Raji (cell line): ENCODE measurements around the gene LYPD3.

ENCODE experiments used
- POLR2A ChIP-seq: IDR thresholded peaks from 2 replicates; pipeline ENCODE4 v1.6.1; 2011; ENCODE audit warnings: low read depth, low read length, control low read depth; ENCODE audit not compliant: insufficient read depth

Gene LYPD3

DNA sequence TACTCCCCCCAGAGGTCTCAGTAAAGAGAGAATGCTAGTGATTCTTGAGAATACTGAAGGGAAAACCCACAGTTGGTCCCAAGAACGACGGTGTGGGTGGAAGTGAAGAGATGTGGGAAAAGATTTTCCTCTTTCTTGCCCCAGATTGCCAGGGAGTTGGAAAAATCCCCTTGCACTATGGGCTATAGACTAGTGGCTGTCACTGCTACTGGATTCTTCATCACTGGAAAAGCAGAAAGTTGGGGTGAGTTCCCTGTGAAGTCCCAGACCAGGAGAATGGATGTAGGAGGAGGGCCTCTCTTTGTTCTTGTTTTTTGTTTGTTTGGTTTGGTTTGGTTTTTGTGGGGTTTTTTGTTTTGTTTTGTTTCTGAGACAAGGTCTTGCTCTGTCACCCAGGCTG, 11.4 kb downstream of the LYPD3 start:
- TF ChIP-seq POLR2A = no peak

DNA sequence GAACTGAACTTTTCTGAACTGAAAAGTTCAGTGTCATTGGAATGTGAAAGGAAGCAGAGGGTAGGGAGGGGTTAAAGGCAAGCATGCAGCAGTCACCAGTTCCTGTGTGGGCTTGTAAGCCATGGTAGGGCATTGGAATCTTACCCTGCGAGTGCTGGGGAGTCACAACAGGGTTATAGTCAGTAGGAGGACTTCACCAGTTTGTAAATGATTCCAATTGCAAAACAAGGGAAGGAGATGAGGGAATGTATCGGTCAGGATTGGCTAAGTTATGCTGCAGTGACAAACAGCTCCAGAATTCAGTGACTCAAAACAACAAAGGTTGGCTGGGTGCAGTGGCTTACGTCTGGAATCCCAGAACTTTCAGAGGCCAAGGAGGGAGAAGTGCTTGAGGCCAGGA, 12.8 kb downstream of the LYPD3 start:
- TF ChIP-seq POLR2A = no peak

DNA sequence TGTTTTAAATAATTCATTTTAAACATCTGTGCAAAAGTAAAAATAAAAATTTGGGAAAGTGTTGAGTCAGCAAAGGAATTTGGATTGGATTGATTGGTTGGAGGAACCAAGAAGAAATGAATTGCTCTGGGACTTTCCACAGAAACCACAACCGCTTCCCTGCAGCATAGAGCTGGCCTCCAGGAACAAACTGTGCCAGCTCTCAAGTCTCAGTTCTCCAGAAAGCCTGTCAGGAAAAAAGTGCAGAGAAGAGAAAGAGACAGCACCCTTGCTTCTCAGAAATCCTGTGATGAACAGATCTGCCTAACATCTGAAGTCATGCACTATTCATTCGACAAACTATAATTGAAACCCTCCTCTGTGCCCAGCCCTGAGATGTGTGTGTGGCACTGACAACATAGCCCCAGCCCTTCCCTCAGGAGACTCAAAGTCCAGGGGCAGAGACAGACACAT, 14.8 kb downstream of the LYPD3 start:
- no peak for TF ChIP-seq POLR2A

DNA sequence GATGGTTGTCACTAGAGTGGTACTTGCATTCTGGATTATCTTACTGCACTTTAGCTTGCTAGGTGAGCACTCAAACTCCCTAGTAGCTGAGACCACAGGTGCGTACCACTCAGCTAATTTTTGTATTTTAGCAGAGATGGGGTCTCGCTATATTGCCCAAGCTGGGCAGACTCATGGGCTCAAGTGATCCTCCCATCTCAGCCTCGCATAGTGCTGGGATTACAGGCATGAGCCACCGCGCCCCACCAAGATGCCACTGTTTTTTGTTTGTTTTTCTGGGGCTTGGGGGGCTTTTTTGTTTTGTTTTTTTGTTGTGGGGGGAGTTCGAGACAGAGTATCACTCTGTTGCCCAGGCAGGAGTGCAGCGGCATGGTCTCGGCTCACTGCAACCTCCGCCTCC, 17.8 kb downstream of the LYPD3 start:
- no peak for TF ChIP-seq POLR2A

DNA sequence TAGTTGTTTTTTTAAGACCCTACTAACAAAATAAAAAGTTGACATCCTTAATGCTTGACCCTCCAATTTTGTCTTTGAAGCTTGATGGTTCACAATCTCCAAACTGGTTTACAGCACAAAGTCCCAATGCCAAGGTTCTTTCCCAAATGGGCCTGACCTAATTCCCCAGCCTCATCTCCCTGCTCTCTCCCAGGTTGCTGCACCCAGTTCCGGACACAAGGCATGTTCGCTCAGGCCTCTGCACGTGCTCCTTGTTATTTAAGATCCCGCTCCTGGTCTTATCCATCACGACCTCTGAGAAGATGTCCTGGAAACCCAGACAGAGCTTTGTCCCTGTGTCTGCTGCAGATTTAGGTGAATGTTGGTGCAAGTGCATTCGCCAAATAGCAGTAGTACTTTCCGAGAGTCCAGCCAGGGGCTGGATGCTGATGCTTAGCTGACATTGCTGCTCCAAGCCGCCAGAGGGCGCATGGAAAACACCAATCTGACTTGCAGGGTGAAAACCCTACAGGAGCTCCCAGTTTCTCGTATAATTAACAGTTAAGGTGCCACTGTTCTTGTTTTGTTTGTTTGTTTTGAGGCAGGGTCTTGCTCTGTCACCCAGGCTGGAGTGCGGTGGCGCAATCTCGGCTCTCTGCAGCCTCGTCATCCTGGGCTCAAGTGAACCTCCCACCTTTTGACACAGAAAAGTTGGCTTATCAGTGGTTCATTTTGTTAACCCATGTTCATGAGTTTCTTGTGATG, 18.5 kb downstream of the LYPD3 start:
- TF ChIP-seq POLR2A = no peak

DNA sequence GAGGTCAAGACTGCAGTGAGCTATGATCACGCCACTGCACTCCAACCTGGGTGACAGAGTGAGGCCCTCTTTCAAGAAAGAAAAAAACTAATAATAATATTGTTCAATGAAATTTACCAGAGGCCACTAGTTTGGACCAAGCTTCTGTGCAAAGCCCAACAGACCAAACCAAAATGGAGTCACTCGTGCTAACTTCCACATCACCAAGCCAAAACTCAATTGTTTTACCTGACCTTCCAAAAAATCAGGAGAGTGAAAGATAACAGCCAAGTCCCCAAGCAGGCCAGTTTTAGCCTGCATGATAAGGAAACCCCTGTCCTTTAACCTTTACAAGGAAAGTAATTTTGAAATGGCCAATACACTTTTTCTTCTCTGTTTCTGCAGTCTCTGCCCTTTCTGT, 20.0 kb downstream of the LYPD3 start:
- TF ChIP-seq POLR2A = no peak

DNA sequence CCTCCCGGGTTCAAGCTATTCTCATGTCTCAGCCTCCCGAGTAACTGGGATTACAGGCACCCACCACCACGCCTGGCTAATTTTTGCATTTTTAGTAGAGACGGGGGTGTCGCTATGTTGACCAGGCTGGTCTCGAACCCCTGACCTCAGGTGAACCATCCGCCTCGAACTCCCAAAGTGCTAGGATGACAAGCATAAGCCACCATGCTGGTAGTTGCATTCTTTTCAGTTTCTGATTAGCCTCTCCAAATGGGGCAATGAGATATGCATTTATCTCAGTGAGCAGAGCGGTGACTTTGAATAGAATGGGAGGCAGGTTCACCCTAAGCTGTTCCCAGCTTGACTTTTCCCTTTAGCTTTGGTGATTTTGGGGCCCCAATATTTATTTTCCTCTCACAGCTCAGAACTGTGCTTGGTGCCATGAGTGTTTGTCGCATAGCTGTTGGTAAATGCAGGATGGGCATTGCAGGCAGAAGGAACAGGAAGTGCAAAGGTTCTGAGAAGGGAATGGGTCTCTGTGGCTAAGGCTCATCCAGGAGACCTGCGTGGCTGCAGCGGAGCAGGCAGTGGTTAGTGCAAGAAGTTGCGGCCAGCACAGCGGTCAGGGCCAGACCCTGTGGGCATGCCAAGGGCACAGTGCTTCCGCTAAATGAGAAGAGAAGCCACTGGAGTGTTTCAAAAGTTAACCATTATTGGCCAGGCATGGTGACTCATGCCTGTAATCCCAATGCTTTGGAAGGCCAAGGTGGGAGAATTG, 20.7 kb downstream of the LYPD3 start:
- no peak for TF ChIP-seq POLR2A

DNA sequence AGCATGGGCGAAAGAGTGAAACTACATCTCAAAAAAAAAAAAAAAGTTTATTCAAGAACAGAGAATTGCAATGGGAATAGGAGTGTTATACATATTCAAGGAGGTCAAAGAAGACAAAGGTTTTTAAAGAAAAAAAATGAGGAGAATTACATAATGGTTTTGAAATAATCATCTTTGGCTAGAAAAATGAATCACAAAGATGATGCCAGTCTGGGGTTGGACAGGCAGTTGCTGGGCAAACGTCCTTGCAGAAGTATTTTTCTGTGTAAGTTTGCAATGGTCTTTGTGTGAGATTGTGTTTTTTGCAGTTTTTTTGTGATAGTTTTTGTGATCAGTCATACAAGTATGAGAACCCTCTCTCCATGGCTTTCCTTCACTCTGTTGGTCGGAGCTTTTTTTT, 23.7 kb downstream of the LYPD3 start:
- TF ChIP-seq POLR2A = no peak

DNA sequence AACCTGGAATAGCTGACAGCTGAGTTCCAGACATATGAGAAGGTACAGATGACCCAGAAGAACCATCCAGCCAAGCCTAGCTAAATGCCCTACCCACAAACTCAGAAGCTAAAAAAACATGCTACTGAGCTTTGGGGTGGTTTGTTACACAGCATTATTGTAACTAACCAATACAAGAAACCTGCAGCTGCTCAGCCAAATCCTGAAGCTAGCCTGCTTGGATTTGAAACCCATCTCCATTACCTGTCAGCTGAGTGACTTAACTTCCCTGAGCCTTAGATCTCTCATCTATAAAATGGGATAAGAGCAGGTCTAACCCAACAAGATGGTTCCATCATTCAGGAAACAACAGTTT, 25.7 kb downstream of the LYPD3 start:
- TF ChIP-seq POLR2A = no peak

DNA sequence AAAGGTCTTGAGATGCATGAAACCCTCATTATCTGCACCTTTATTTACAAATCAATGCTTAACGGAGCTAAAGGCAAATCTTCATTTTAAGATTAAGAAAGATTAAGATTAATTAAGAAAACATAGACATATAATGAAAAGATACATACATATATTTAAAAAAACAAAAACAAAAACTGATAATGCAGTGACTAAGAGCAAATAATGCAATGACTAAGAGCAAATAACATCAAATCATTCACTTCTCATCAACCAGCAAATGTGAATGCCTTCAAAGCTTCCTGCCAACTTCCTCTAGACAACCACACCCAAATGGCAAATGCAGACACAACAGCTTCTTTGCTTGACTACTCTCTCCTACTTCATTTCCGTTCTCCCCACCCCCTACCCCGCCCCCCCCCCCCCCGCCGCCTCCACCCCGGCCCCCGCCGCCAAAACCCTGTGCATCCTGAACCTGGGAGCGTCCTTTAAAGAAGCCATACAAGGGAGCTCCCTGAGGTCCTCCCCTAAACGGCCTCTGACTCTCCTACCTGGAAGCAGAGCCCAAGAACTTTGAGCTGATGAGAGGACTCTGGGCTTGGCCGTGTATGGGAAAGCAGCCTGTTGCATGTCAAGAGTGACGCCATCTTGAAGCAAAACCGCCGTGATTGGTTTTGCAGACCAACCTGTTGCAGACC, 26.2 kb downstream of the LYPD3 start:
- no peak for TF ChIP-seq POLR2A

DNA sequence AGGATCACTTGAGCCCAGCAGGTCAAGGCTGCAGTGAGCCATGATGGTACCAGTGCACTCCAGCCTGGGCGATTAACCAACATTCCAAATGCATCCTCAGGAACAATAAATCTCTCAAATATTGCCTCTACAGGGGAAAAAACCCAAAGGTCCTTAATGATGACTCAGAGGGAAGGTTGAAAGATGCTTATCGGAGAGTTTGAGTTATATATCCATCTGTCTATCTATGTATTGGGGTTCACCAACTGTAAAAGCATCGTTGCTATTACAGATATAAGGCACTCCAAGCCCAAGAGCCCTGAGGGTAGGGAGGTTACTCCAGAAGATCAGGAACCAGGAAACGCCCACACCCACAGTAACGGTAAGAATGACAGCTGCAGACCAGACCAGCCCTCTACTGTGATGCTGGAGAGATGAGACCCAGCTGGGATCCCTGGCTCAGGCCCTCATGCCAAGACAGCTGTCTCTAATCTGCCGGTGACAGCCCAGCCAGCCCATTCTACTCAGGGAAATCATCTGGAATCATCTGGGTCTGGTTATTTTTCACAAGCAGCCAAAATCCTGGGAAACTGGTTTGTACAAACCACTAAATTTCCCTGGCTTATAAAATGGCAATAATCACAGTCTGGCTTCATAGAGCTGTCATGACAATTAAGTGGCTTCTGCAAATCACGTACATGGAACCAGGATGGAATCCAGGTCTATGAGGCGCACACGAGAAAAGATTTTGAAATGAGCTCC, 26.9 kb downstream of the LYPD3 start:
- TF ChIP-seq POLR2A = no peak

DNA sequence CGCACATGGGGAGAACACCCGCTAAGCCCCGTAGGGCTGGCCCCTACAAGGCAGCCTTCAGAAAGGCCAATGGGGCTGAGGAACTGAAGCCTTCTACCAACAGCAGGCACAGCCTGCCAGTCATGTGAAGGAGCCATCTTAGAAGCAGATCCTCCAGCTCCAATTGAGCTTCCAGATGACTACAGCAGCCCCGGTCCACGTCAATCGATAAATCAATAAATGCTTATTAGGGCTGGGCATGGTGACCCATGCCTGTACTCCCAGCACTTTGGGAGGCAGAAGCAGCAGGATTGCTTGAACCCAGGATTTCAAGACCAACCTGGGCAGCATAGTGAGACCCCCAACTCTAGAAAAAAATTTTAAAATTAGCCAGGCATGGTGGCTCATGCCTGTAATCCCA, 27.7 kb downstream of the LYPD3 start:
- TF ChIP-seq POLR2A = no peak

DNA sequence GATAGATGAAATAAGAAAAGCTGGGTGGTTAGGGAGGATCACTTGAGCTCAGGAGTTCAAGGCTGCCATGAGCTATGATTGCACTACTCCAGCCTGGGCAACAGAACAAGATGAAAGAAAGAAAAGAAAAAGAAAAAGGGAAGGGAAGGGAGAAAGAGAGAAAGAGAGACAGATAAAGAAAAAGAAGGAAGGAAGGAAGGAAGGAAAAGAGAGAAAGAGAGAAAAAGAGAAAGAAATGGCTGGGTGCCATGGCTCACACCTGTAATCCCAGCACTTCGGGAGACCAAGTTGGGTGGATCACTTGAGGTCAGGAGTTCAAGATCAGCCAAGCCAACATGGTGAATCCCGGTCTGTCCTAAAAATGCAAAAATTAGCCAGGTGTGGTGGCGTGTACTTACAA, 29.6 kb downstream of the LYPD3 start:
- TF ChIP-seq POLR2A = no peak

DNA sequence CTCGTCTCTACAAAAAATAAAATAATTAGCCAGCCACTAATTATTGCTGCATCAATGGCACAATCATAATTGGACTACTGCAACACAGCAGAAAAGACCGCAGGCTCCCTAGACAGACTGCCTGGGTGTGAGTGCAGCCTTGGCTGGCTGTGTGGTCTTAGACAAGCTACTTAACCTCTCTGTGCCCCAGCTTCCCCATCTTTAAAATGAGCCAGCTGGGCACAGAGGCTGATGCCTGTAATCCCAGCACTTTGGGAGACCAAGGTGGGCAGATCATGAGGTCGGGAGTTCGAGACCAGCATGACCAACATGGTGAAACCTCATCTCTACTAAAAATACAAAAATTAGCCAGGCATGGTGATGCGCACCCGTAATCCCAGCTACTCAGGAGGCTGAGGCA, 31.7 kb downstream of the LYPD3 start:
- no peak for TF ChIP-seq POLR2A

DNA sequence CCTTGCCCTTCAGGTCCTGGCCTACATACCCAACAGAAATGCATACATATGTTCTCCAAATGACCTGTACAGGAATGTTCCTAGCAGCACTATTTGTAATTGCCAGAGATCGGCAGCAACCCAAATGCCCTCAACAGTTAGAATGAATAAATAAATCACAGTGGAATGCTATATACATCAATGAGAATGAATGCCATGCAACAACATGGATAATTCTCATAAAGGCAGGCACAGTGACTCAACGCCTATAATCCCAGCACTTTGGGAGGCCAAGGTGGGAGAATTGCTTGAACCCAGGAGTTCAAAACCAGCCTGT, 32.1 kb downstream of the LYPD3 start:
- no peak for TF ChIP-seq POLR2A

DNA sequence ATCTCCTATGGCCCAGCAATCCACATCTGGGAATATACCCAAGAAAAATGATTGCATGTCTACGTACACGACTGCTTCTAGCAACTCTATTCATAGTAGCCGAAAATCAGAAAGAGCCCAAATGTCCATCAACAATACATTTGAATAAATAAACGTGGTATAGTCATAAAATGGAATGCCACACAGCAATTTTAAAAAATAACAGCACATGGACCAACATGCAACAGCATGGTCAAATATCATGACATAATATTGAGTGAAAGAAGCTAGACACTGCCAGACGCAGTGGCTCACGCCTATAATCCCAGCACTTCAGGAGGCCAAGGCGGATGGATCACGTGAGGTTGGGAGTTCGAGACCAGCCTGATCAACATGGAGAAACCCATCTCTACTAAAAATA, 34.4 kb downstream of the LYPD3 start:
- no peak for TF ChIP-seq POLR2A

DNA sequence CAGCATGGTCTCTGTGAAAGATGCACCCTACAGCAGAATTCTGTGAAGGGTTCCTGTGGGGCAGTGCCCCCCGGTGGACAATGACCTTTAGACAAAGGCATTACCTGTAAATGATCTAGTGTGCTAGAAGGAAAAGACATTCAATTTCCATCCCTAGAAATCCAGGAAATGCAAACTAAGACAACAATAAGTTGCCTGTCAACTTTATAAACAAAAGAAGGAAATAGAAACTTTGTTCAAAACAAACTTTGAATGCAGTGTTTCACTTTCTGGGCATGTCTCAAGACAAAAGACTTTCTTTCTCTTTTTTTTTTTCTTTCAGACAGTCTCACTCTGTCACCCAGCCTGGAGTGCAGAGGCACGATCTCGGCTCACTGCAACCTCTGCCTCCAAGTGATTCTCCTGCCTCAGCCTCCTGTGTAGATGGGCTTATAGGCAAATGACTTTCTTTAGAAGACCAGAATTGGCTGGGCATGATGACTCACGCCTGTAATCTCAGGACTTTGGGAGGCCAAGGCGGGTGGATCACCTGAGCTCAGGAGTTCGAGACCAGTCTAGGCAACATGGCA, 35.2 kb downstream of the LYPD3 start:
- no peak for TF ChIP-seq POLR2A
